Sigmoid colon (tissue), 7 donors: ENCODE data around the gene MLLT10. TPM values are rescaled to one million over a fixed set of nuclear protein-coding genes. Genes with fewer than 3 reads are reported as not detected.
"Not testable (repeated sequence)": the region's sequence is repeated elsewhere in the genome, so short reads cannot be mapped to it uniquely, and the experiment has no call there.

Experiments used
- DNase-seq: peaks from one replicate; pipeline ENCODE4 v3.0.0-alpha.2; 2019
- H3K27ac ChIP-seq, 4 donors: fragments of 200-600 bp; sonication (generic); one replicate each; pipeline ENCODE4 v1.5.1; 2016 to 2019; ENCODE audit warnings: mild to moderate bottlenecking in 1 of 4
- H3K27me3 ChIP-seq, 3 donors: fragments of 200-600 bp; sonication (generic); one replicate each; pipeline ENCODE4 v1.5.1; 2019; ENCODE audit warnings: mild to moderate bottlenecking in 1 of 3
- H3K36me3 ChIP-seq, 4 donors: fragments of 200-600 bp; sonication (generic); one replicate each; pipeline ENCODE4 v1.5.1; 2016 to 2019
- H3K4me1 ChIP-seq, 4 donors: fragments of 200-600 bp; sonication (generic); one replicate each; pipeline ENCODE4 v1.5.1; 2017 to 2019
- H3K4me3 ChIP-seq, 4 donors: fragments of 200-600 bp; sonication (generic); one replicate each; pipeline ENCODE4 v1.5.1; 2017 to 2019; ENCODE audit warnings: mild to moderate bottlenecking in 2 of 4, moderate library complexity in 1 of 4
- H3K9me3 ChIP-seq, 4 donors: fragments of 200-600 bp in 3 of 4; sonication (generic) in 3 of 4; one replicate each; pipeline versions ENCODE4 v1.5.1 to v1.6.1; 2013 to 2019
- EP300 ChIP-seq, 4 donors: sonication (generic); formaldehyde crosslinking; IDR thresholded peaks; one replicate each; pipeline ENCODE4 v1.6.1; 2017; ENCODE audit warnings: antibody characterized with exemption in 4 of 4
- POLR2A ChIP-seq, 2 donors: fragments of 450-650 bp; IDR thresholded peaks; one replicate each; pipeline ENCODE4 v1.6.1; 2016; ENCODE audit warnings: antibody characterized with exemption in 2 of 2, mild to moderate bottlenecking in 2 of 2, moderate library complexity in 2 of 2
- POLR2AphosphoS5 ChIP-seq, 4 donors: sonication (generic); formaldehyde crosslinking; IDR thresholded peaks; one replicate each; pipeline ENCODE4 v1.6.1; 2017; ENCODE audit warnings: antibody characterized with exemption in 4 of 4
- WGBS, 2 donors: extraction: QIAGEN DNeasy Blood & Tissue Kit; methylation state at CpG; one replicate each; pipeline ENCODE4 v1.1.7; 2013; 5-methylcytosine and 5-hydroxymethylcytosine counted together
- intact Hi-C: fragments of 100-400 bp; cut with DNase I; formaldehyde crosslinking; loops from one replicate; pipeline ENCODE4 v1.15.1; 2023
- polyA plus RNA-seq, 3 donors: library from polyadenylated mRNA; stranded (reverse); fragments of 200-250 nt; gene quantifications; one replicate each; pipeline ENCODE4 v1.2.3, GENCODE V29; 2013
- total RNA-seq, 4 donors: library from RNA; depleted of rRNA; stranded (reverse); fragments of >200 nt; gene quantifications; one replicate each; pipeline ENCODE4 v1.1.0, GENCODE V29; 2016
- TF ChIP-seq, protein P1 (sequence below), 4 experiments: fragments of 450-650 bp in 3 of 4; fragments of 200-600 bp in 1 of 4; IDR thresholded peaks; one replicate each; pipeline ENCODE4 v1.5.1; 2016 to 2019; ENCODE audit warnings: antibody characterized with exemption in 4 of 4, mild to moderate bottlenecking in 3 of 4, moderate library complexity in 2 of 4
- donor health status: healthy with polysubstance abuse.
- donor health status: Bipolar disorder and iron deficiency.
- donor health status: healthy.

MLLT10 gene
- total and polyA plus RNA-seq, 7 donors = 8.6 to 53.7 (median 36.0) TPM

DNA sequence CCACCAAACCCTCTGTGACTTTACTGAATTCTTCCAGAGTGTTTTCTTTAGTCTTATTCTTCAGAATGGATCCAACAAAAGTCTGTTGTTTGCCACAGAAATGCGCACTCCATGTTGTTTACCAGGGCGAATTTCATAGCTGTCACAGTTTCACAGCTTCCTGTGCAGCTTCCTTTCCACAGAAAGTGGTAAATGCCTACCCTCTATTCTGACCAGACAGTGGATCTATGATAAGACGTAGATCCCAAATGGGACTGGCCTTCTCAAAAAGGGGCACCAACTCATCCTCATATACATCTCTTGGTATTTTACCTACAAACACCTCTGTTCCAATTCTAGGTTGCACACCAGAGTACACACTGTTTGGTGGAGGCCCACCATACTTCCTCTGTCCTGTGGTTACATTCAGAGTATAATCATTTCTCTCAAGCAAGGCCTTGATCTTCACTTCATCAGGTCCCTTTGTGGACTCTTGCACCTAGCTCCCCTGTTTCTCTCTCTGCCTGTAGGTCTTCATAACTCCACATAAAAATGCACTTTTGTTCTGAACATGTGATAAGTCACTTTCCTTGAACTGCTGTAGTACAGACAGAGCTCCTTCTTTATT lies 91.7 kb downstream of the MLLT10 start:
- Histone ChIP-seq H3K4me1 (no peaks in the 10 kb centered on the region), H3K27me3 (no peaks in the 10 kb centered on the region), H3K36me3 (peaks cover 0 to 6% (median under 1%) of the 10 kb centered on the region in 4 donors), H3K27ac (no peak overlapping the region), H3K9me3 (no peaks in the 10 kb centered on the region), H3K4me3 (no peak overlapping the region)
- no peak for DNase-seq
- intact Hi-C loops = no loop called here
- WGBS, 2 donors = 86 to 93% methylated on average over 3 of the region's 3 CpGs
- no peak for TF ChIP-seq POLR2A (IDR thresholded peaks at IDR 0.05)
- no peak for TF ChIP-seq EP300 (IDR thresholded peaks at IDR 0.05)
- TF ChIP-seq, protein P1, sequence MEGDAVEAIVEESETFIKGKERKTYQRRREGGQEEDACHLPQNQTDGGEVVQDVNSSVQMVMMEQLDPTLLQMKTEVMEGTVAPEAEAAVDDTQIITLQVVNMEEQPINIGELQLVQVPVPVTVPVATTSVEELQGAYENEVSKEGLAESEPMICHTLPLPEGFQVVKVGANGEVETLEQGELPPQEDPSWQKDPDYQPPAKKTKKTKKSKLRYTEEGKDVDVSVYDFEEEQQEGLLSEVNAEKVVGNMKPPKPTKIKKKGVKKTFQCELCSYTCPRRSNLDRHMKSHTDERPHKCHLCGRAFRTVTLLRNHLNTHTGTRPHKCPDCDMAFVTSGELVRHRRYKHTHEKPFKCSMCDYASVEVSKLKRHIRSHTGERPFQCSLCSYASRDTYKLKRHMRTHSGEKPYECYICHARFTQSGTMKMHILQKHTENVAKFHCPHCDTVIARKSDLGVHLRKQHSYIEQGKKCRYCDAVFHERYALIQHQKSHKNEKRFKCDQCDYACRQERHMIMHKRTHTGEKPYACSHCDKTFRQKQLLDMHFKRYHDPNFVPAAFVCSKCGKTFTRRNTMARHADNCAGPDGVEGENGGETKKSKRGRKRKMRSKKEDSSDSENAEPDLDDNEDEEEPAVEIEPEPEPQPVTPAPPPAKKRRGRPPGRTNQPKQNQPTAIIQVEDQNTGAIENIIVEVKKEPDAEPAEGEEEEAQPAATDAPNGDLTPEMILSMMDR (IDR thresholded peaks at IDR 0.05) = no peak
- no peak for TF ChIP-seq POLR2AphosphoS5 (IDR thresholded peaks at IDR 0.05)

DNA sequence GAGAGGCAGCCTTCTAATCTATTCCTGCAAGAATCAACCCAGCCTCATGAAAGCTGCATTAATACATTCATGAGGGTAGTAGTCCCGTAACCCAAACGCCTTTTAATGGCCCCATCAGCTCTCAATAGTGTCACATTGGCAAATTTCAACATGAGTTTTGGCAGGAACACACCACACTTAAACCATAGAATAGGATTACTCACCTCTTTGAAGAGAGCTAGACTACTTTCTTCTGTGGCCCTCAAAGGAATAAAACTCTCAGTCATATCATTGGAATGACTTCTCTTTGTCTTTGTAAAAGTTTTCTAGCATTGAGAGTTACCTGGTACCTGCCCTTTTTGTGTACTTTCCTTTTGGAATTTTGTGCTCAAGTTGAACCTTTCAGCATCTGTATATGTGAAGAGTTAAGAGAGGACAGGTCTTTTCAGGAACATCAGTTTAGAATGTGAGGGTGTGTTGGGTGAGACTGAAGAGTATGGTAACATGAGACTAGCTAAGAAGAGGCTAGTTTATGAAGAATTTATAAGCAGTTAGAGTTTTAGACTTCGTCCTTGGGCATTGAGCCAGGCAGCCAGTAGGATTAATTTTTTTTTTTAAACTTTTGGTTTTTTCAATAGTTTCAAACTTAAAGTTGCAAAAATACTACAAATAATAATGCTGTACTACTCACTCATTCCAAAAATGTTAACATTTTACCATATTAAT lies 92.6 kb downstream of the MLLT10 start:
- WGBS, 2 donors = 73 to 83% methylated on average over 3 of the region's 3 CpGs
- TF ChIP-seq EP300 (IDR thresholded peaks at IDR 0.05) (no peak), POLR2AphosphoS5 (IDR thresholded peaks at IDR 0.05) (no peak), POLR2A (IDR thresholded peaks at IDR 0.05) (no peak)
- TF ChIP-seq, protein P1 (IDR thresholded peaks at IDR 0.05) = no peak
- intact Hi-C loops = no loop called here
- Histone ChIP-seq H3K4me1 (no peaks in the 10 kb centered on the region), H3K4me3 (no peak overlapping the region), H3K27ac (no peak overlapping the region), H3K27me3 (no peaks in the 10 kb centered on the region), H3K36me3 (peaks cover 0 to 6% (median 0%) of the 10 kb centered on the region in 4 donors), H3K9me3 (no peaks in the 10 kb centered on the region)
- no peak for DNase-seq

DNA sequence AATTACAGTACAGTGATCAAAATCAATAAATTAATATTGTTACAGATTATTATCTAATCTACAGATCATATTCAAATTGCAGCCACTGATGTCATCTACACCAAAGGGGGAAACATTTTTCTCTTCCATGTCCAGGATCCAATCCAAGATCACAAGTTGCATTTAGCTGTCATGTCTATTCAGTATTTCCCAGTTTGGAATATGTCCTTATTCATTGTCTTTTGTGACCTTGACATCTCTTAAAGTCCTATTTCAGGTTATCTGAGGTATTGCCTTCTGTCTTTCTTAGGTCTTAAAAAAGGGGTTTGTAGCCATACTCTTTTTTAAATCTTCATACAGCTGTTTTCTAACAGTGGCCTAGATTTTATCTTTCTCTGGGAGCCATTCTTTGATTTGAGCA lies 93.3 kb downstream of the MLLT10 start:
- Histone ChIP-seq H3K27me3 (no peaks in the 10 kb centered on the region), H3K4me1 (no peaks in the 10 kb centered on the region), H3K4me3 (no peak overlapping the region), H3K27ac (no peak overlapping the region), H3K9me3 (no peaks in the 10 kb centered on the region), H3K36me3 (peaks cover 0 to 6% (median 0%) of the 10 kb centered on the region in 4 donors)
- DNase-seq = no peak
- no peak for TF ChIP-seq POLR2AphosphoS5 (IDR thresholded peaks at IDR 0.05)
- TF ChIP-seq, protein P1 (IDR thresholded peaks at IDR 0.05) = no peak
- no peak for TF ChIP-seq EP300 (IDR thresholded peaks at IDR 0.05)
- TF ChIP-seq POLR2A (IDR thresholded peaks at IDR 0.05) = no peak
- intact Hi-C loops = no loop called here

DNA sequence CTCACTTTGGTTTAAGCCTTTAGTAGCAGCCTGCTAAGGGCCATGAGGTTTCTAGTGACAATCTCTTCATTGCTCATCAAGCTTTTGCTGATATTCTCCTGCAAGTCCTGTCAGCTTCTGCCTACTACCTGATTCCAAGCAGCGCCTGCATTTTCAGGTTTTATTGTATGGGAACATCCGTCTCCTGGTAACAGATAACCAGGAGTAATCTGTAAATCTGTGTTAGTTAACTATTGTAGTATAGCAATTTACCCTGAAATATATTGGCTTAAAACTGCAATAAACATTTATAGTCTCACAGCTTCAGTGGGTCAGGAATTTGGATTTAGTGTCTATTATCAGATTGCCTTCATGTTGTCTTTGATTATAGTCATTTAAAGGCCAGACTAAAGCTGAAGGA lies 94.0 kb downstream of the MLLT10 start:
- Histone ChIP-seq H3K27me3 (no peaks in the 10 kb centered on the region), H3K36me3 (peaks cover 0 to 3% (median 0%) of the 10 kb centered on the region in 4 donors), H3K9me3 (no peaks in the 10 kb centered on the region), H3K4me1 (peaks cover 0 to 4% (median 0%) of the 10 kb centered on the region in 4 donors), H3K27ac (no peak overlapping the region), H3K4me3 (no peak overlapping the region)
- intact Hi-C loops = no loop called here
- DNase-seq = no peak
- WGBS, 2 donors = 14 to 72% methylated on average over 2 of the region's 2 CpGs
- no peak for TF ChIP-seq EP300 (IDR thresholded peaks at IDR 0.05)
- TF ChIP-seq, protein P1 (IDR thresholded peaks at IDR 0.05) = no peak

DNA sequence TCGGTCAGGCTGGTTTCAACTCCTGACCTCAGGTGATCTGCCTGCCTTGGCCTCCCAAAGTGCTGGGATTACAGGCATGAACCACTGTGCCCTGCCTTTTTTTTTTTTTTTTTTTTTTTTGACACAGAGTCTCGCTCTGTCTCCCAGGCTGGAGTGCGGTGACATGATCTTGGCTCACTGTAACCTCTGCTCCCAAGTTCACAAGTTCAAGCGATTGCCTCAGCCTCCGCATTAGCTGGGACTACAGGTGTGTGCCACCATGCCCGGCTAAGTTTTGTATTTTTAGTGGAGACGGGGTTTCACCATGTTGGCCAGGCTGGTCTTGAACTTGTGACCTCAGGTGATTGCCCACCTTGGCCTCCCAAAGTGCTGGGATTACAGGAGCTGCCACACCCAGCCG lies 94.6 kb downstream of the MLLT10 start:
- not testable (repeated sequence) for H3K27me3 ChIP-seq

More for the DNA sequence above, 94.6 kb downstream of the MLLT10 start:
- WGBS, 2 donors = 96 to 97% methylated on average over 8 of the region's 8 CpGs
- intact Hi-C loops, H3K27ac ChIP-seq, DNase-seq, H3K36me3 ChIP-seq, H3K9me3 ChIP-seq, H3K4me1 ChIP-seq, H3K4me3 ChIP-seq: not testable (repeated sequence)
